GM23338 (cell line): ENCODE data around the gene PPIP5K1.
"Not testable (repeated sequence)": the region's sequence is repeated elsewhere in the genome, so short reads cannot be mapped to it uniquely, and the experiment has no call there.

Experiments
- CREB1 ChIP-seq: fragments of 250-450 bp; sonication (Bioruptor Pico); IDR thresholded peaks from 2 replicates; pipeline ENCODE4 v1.5.0; 2020; ENCODE audit warnings: low read depth, mild to moderate bottlenecking, moderate library complexity
- EZH2 ChIP-seq: fragments of 200-600 bp; sonication (generic); IDR thresholded peaks from one replicate; pipeline ENCODE4 v1.8.0; 2017; ENCODE audit warnings: antibody characterized with exemption, mild to moderate bottlenecking, low read depth; ENCODE audit not compliant: unreplicated experiment
- EZH2phosphoT487 ChIP-seq: fragments of 200-600 bp; sonication (generic); IDR thresholded peaks from one replicate; pipeline ENCODE4 v1.8.1; 2018; ENCODE audit warnings: antibody characterized with exemption; ENCODE audit not compliant: unreplicated experiment
- JUNB ChIP-seq: IDR thresholded peaks from one replicate; pipeline ENCODE4 v1.6.1; 2016; ENCODE audit warnings: antibody characterized with exemption; ENCODE audit not compliant: unreplicated experiment
- NANOG ChIP-seq: IDR thresholded peaks from 2 replicates; pipeline ENCODE4 v1.6.1; 2016; ENCODE audit warnings: antibody characterized with exemption, borderline replicate concordance
- POLR2AphosphoS5 ChIP-seq: IDR thresholded peaks from 2 replicates; pipeline ENCODE4 v1.6.1; 2016; ENCODE audit warnings: antibody characterized with exemption, low read depth
- STAT1 ChIP-seq: IDR thresholded peaks from one replicate; pipeline ENCODE4 v1.6.1; 2016; ENCODE audit warnings: antibody characterized with exemption; ENCODE audit not compliant: unreplicated experiment
- ZNF114 ChIP-seq: fragments of 250-450 bp; sonication (Bioruptor Pico); IDR thresholded peaks from 2 replicates; pipeline ENCODE4 v1.5.0; 2020; ENCODE audit warnings: mild to moderate bottlenecking, moderate library complexity
- TF ChIP-seq, protein P1 (sequence below), 2 experiments: fragments of 200-600 bp in 1 of 2; sonication (generic) in 1 of 2; conservative IDR thresholded peaks; 2 replicates each; pipeline versions ENCODE4 v1.5.1 to v1.6.1; 2016 to 2017; ENCODE audit warnings: antibody characterized with exemption in 2 of 2, low read depth in 2 of 2, mild to moderate bottlenecking in 2 of 2, moderate library complexity in 1 of 2
- TF ChIP-seq, protein P2 (sequence below): IDR thresholded peaks from 2 replicates; pipeline ENCODE4 v1.6.1; 2016; ENCODE audit warnings: antibody characterized with exemption
- TF ChIP-seq, protein P3 (sequence below): fragments of 250-450 bp; sonication (Bioruptor Pico); IDR thresholded peaks from 2 replicates; pipeline ENCODE4 v1.5.0; 2020; ENCODE audit warnings: mild to moderate bottlenecking, moderate library complexity
- TF ChIP-seq, protein P4 (sequence below): IDR thresholded peaks from one replicate; pipeline ENCODE4 v1.6.1; 2018; ENCODE audit warnings: antibody characterized with exemption; ENCODE audit not compliant: unreplicated experiment

DNA sequence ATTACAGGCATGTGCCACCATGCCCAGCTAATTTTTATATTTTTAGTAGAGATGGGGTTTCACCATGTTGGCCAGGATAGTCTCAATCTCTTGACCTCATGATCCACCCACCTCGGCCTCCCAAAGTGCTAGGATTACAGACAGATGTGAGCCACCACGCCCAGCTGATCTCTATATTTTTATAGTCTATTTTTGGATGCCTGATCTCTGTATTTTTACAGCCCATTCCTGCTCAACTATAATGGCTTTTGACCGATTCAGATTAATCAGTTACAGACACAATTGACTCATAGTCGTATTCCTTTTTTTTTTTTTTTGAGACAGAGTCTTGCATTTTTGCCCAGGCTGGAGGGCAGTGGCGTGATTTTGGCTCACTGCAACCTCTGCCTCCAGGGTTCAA lies 57.2 kb downstream of the PPIP5K1 start:
- TF ChIP-seq, protein P1, sequence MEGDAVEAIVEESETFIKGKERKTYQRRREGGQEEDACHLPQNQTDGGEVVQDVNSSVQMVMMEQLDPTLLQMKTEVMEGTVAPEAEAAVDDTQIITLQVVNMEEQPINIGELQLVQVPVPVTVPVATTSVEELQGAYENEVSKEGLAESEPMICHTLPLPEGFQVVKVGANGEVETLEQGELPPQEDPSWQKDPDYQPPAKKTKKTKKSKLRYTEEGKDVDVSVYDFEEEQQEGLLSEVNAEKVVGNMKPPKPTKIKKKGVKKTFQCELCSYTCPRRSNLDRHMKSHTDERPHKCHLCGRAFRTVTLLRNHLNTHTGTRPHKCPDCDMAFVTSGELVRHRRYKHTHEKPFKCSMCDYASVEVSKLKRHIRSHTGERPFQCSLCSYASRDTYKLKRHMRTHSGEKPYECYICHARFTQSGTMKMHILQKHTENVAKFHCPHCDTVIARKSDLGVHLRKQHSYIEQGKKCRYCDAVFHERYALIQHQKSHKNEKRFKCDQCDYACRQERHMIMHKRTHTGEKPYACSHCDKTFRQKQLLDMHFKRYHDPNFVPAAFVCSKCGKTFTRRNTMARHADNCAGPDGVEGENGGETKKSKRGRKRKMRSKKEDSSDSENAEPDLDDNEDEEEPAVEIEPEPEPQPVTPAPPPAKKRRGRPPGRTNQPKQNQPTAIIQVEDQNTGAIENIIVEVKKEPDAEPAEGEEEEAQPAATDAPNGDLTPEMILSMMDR (conservative IDR thresholded peaks at IDR 0.05; ENCODE audit: low read depth in 2 of 2) = not testable (repeated sequence)
- not testable (repeated sequence) for TF ChIP-seq POLR2AphosphoS5; JUNB; CREB1; EZH2; STAT1; EZH2phosphoT487; ZNF114 (CRISPR knock-in tag); NANOG
- TF ChIP-seq, protein P2, sequence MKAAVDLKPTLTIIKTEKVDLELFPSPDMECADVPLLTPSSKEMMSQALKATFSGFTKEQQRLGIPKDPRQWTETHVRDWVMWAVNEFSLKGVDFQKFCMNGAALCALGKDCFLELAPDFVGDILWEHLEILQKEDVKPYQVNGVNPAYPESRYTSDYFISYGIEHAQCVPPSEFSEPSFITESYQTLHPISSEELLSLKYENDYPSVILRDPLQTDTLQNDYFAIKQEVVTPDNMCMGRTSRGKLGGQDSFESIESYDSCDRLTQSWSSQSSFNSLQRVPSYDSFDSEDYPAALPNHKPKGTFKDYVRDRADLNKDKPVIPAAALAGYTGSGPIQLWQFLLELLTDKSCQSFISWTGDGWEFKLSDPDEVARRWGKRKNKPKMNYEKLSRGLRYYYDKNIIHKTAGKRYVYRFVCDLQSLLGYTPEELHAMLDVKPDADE = not testable (repeated sequence)
- TF ChIP-seq, protein P3, sequence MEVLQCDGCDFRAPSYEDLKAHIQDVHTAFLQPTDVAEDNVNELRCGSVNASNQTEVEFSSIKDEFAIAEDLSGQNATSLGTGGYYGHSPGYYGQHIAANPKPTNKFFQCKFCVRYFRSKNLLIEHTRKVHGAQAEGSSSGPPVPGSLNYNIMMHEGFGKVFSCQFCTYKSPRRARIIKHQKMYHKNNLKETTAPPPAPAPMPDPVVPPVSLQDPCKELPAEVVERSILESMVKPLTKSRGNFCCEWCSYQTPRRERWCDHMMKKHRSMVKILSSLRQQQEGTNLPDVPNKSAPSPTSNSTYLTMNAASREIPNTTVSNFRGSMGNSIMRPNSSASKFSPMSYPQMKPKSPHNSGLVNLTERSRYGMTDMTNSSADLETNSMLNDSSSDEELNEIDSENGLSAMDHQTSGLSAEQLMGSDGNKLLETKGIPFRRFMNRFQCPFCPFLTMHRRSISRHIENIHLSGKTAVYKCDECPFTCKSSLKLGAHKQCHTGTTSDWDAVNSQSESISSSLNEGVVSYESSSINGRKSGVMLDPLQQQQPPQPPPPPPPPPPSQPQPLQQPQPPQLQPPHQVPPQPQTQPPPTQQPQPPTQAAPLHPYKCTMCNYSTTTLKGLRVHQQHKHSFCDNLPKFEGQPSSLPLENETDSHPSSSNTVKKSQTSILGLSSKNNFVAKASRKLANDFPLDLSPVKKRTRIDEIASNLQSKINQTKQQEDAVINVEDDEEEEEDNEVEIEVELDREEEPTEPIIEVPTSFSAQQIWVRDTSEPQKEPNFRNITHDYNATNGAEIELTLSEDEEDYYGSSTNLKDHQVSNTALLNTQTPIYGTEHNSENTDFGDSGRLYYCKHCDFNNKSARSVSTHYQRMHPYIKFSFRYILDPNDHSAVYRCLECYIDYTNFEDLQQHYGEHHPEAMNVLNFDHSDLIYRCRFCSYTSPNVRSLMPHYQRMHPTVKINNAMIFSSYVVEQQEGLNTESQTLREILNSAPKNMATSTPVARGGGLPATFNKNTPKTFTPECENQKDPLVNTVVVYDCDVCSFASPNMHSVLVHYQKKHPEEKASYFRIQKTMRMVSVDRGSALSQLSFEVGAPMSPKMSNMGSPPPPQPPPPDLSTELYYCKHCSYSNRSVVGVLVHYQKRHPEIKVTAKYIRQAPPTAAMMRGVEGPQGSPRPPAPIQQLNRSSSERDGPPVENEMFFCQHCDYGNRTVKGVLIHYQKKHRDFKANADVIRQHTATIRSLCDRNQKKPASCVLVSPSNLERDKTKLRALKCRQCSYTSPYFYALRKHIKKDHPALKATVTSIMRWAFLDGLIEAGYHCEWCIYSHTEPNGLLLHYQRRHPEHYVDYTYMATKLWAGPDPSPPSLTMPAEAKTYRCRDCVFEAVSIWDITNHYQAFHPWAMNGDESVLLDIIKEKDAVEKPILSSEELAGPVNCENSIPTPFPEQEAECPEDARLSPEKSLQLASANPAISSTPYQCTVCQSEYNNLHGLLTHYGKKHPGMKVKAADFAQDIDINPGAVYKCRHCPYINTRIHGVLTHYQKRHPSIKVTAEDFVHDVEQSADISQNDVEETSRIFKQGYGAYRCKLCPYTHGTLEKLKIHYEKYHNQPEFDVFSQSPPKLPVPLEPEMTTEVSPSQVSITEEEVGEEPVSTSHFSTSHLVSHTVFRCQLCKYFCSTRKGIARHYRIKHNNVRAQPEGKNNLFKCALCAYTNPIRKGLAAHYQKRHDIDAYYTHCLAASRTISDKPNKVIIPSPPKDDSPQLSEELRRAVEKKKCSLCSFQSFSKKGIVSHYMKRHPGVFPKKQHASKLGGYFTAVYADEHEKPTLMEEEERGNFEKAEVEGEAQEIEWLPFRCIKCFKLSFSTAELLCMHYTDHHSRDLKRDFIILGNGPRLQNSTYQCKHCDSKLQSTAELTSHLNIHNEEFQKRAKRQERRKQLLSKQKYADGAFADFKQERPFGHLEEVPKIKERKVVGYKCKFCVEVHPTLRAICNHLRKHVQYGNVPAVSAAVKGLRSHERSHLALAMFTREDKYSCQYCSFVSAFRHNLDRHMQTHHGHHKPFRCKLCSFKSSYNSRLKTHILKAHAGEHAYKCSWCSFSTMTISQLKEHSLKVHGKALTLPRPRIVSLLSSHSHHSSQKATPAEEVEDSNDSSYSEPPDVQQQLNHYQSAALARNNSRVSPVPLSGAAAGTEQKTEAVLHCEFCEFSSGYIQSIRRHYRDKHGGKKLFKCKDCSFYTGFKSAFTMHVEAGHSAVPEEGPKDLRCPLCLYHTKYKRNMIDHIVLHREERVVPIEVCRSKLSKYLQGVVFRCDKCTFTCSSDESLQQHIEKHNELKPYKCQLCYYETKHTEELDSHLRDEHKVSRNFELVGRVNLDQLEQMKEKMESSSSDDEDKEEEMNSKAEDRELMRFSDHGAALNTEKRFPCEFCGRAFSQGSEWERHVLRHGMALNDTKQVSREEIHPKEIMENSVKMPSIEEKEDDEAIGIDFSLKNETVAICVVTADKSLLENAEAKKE (CRISPR knock-in tag) = not testable (repeated sequence)
- TF ChIP-seq, protein P4, sequence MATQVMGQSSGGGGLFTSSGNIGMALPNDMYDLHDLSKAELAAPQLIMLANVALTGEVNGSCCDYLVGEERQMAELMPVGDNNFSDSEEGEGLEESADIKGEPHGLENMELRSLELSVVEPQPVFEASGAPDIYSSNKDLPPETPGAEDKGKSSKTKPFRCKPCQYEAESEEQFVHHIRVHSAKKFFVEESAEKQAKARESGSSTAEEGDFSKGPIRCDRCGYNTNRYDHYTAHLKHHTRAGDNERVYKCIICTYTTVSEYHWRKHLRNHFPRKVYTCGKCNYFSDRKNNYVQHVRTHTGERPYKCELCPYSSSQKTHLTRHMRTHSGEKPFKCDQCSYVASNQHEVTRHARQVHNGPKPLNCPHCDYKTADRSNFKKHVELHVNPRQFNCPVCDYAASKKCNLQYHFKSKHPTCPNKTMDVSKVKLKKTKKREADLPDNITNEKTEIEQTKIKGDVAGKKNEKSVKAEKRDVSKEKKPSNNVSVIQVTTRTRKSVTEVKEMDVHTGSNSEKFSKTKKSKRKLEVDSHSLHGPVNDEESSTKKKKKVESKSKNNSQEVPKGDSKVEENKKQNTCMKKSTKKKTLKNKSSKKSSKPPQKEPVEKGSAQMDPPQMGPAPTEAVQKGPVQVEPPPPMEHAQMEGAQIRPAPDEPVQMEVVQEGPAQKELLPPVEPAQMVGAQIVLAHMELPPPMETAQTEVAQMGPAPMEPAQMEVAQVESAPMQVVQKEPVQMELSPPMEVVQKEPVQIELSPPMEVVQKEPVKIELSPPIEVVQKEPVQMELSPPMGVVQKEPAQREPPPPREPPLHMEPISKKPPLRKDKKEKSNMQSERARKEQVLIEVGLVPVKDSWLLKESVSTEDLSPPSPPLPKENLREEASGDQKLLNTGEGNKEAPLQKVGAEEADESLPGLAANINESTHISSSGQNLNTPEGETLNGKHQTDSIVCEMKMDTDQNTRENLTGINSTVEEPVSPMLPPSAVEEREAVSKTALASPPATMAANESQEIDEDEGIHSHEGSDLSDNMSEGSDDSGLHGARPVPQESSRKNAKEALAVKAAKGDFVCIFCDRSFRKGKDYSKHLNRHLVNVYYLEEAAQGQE = not testable (repeated sequence)
